Endothelial cell of umbilical vein (primary cell): ENCODE results near the gene MMP25. TPM values are rescaled to one million over a fixed set of nuclear protein-coding genes. Genes with fewer than 3 reads are reported as not detected.

Source experiments
- BruUV-seq: library from RNA; stranded (reverse); fragments of 400-500 nt; replicated peaks from 2 replicates; lab custom pipeline; 2021; lab: Mats Ljungman, UMichigan
- CTCF ChIA-PET: fragments of 300-600, 350-600 bp; sonication (Branson Sonifier 250); formaldehyde crosslinking; loops from one replicate; lab custom pipeline; 2021; ENCODE audit warnings: antibody characterized with exemption, inconsistent platforms; lab: Charles Lee
- POLR2A ChIA-PET: fragments of 300-600, 350-600 bp; sonication (Branson Sonifier 250); formaldehyde crosslinking; loops from one replicate; lab custom pipeline; 2021; ENCODE audit warnings: antibody characterized with exemption, inconsistent platforms; lab: Charles Lee
- DNase-seq: peaks from one replicate; pipeline ENCODE4 v3.0.0-alpha.2; 2011; ENCODE audit warnings: low read depth, low spot score
- FAIRE-seq: peaks from 2 replicates; lab custom pipeline; 2011; peaks lifted over from hg19 to GRCh38; lab: Jason Lieb, UNC
- H2AFZ ChIP-seq: 2 replicates; pipeline ENCODE4 v1.6.0; 2012; ENCODE audit warnings: low read depth, low read length, control low read depth, inconsistent platforms
- H3K27ac ChIP-seq: 2 replicates; pipeline ENCODE4 v1.5.1; 2011; ENCODE audit warnings: low read depth, mild to moderate bottlenecking, control low read depth, low read length, moderate library complexity; ENCODE audit not compliant: insufficient read depth
- H3K27me3 ChIP-seq, 2 experiments: 2 replicates each; pipeline versions ENCODE4 v1.6.0 to v1.6.1; 2011; ENCODE audit warnings: low read length in 2 of 2, mixed read lengths in 1 of 2; ENCODE audit not compliant: control insufficient read depth in 2 of 2, insufficient read depth in 2 of 2
- H3K36me3 ChIP-seq, 2 experiments: 2 replicates in 1 of 2; 3 replicates in 1 of 2; pipeline ENCODE4 v1.5.1; 2011; ENCODE audit warnings: low read length in 2 of 2, mild to moderate bottlenecking in 1 of 2, moderate library complexity in 1 of 2; ENCODE audit not compliant: control insufficient read depth in 2 of 2, insufficient read depth in 2 of 2; ENCODE audit errors: extremely low read depth in 1 of 2
- H3K4me1 ChIP-seq: 3 replicates; pipeline ENCODE4 v1.5.1; 2011; ENCODE audit warnings: mild to moderate bottlenecking, low read length; ENCODE audit not compliant: control insufficient read depth, insufficient read depth; ENCODE audit errors: extremely low read depth
- H3K4me2 ChIP-seq: 2 replicates; pipeline ENCODE4 v1.6.1; 2011; ENCODE audit warnings: low read length, control low read depth, mixed read lengths; ENCODE audit not compliant: insufficient read depth
- H3K4me3 ChIP-seq, 3 experiments: fragments of 200-600 bp in 1 of 3; sonication (generic), shearing (Covaris generic) in 1 of 3; replicated peaks in 1 of 3; 2 replicates each; pipeline ENCODE4 v1.5.1; 2011 to 2016; ENCODE audit warnings: control low read depth in 3 of 3, low read length in 3 of 3, mild to moderate bottlenecking in 2 of 3, inconsistent platforms in 1 of 3, low read depth in 1 of 3, moderate library complexity in 1 of 3; ENCODE audit not compliant: insufficient read depth in 1 of 3
- H3K79me2 ChIP-seq: 2 replicates; pipeline ENCODE4 v1.6.0; 2012; ENCODE audit warnings: low read length, inconsistent platforms; ENCODE audit not compliant: control insufficient read depth, insufficient read depth
- H3K9ac ChIP-seq: replicated peaks from 2 replicates; pipeline ENCODE3; 2011; ENCODE audit warnings: low read length, control low read depth; ENCODE audit not compliant: insufficient read depth; ENCODE audit errors: extremely low read depth
- H3K9me1 ChIP-seq: replicated peaks from 3 replicates; pipeline ENCODE4 v1.6.0; 2011; ENCODE audit warnings: mild to moderate bottlenecking, low read length; ENCODE audit not compliant: control insufficient read depth, insufficient read depth; ENCODE audit errors: extremely low read depth
- H3K9me3 ChIP-seq: replicated peaks from 2 replicates; pipeline ENCODE4 v1.5.1; 2012; ENCODE audit warnings: low read length, inconsistent platforms; ENCODE audit not compliant: control insufficient read depth, insufficient read depth
- H4K20me1 ChIP-seq: replicated peaks from 2 replicates; pipeline ENCODE3; 2011; ENCODE audit warnings: mild to moderate bottlenecking, low read length; ENCODE audit not compliant: control insufficient read depth, insufficient read depth; ENCODE audit errors: extremely low read depth
- EZH2 ChIP-seq: IDR thresholded peaks from 2 replicates; pipeline ENCODE4 v1.6.1; 2012; ENCODE audit warnings: borderline replicate concordance, low read depth, mild to moderate bottlenecking, moderate library complexity, low read length, inconsistent platforms; ENCODE audit not compliant: severe bottlenecking
- FOS ChIP-seq: IDR thresholded peaks from 2 replicates; pipeline ENCODE4 v1.6.1; 2011; ENCODE audit warnings: mild to moderate bottlenecking, low read length, moderate library complexity, borderline replicate concordance; ENCODE audit not compliant: insufficient read depth
- GATA2 ChIP-seq: IDR thresholded peaks from 2 replicates; pipeline ENCODE4 v1.7.0; 2011; ENCODE audit warnings: low read depth, mild to moderate bottlenecking, moderate library complexity, mixed read lengths, low read length; ENCODE audit not compliant: insufficient read length, insufficient read depth
- JUN ChIP-seq: IDR thresholded peaks from 2 replicates; pipeline ENCODE4 v1.6.1; 2011; ENCODE audit warnings: borderline replicate concordance, low read depth; ENCODE audit not compliant: insufficient read length, insufficient read depth
- MYC ChIP-seq: IDR thresholded peaks from one replicate; pipeline ENCODE4 v1.6.1; 2011; ENCODE audit warnings: mild to moderate bottlenecking, low read depth, low read length
- POLR2A ChIP-seq: IDR thresholded peaks from 2 replicates; pipeline ENCODE4 v1.6.1; 2012; ENCODE audit warnings: low read depth, mild to moderate bottlenecking, control low read depth, low read length
- POLR2AphosphoS5 ChIP-seq: IDR thresholded peaks from 2 replicates; pipeline ENCODE4 v1.6.1; 2012; ENCODE audit warnings: low read depth, mild to moderate bottlenecking, control low read depth, low read length, moderate library complexity; ENCODE audit not compliant: insufficient read depth
- dilution Hi-C: fragments of 300-500 bp; cut with MboI; formaldehyde crosslinking; loops from one replicate; pipeline ENCODE4 v1.15.0; 2019; ENCODE audit warnings: low sequenced_read_pairs; ENCODE audit not compliant: extremely low pct_ligation_motif_present
- intact Hi-C: fragments of 100-400 bp; cut with micrococcal nuclease; formaldehyde crosslinking; loops from one replicate; pipeline ENCODE4 v1.10.0; 2022
- polyA plus RNA-seq, 4 experiments: library from polyadenylated mRNA; depleted of rRNA in 3 of 4; stranded (reverse) in 3 of 4; unstranded in 1 of 4; fragments of >200 nt; gene quantifications; 2 replicates each; pipeline versions ENCODE4 v1.2.1 to v1.2.3, GENCODE V29; 2011 to 2012; ENCODE audit warnings: missing spikeins in 1 of 4
- total RNA-seq: library from RNA; stranded (reverse); gene quantifications from 2 replicates; pipeline ENCODE4 v1.2.3, GENCODE V29; 2021
- TF ChIP-seq, protein P1 (sequence below): IDR thresholded peaks from 2 replicates; pipeline ENCODE4 v1.6.1; 2011; ENCODE audit not compliant: insufficient read depth, insufficient read length
- TF ChIP-seq, protein P2 (sequence below), 2 donors: IDR thresholded peaks; 1 replicate in 1 of 2; 2 replicates in 1 of 2; pipeline ENCODE4 v1.5.1; 2011; ENCODE audit warnings: low read length in 2 of 2, mild to moderate bottlenecking in 2 of 2, moderate library complexity in 2 of 2, control low read depth in 1 of 2, inconsistent platforms in 1 of 2, low read depth in 1 of 2; ENCODE audit not compliant: insufficient read depth in 1 of 2; ENCODE audit errors: extremely low read depth in 1 of 2

The MMP25 gene
- total and polyA plus RNA-seq, 2 donors (not counting 3 experiments of a cell fraction or from before 2014, with no cell fraction given), result 0.08 to 0.35 TPM

GRCh38 chr16:3087243-3088235 lies 41.2 kb downstream of the MMP25 start:
- Histone ChIP-seq H3K79me2 (no peaks in the 10 kb centered on the region), H4K20me1 (no peaks in the 10 kb centered on the region), H3K4me3 (peak overlapping the region in 1 of 3 experiments; percentile 5), H3K9ac (peak overlapping the region; percentile 42), H3K4me1 (peaks cover 25% of the 10 kb centered on the region), H2AFZ (peak overlapping the region; percentile 5), H3K4me2 (peak overlapping the region; percentile 23), H3K27ac (peak overlapping the region; percentile 73), H3K36me3 (no peaks in the 10 kb centered on the region), H3K9me3 (no peaks in the 10 kb centered on the region), H3K9me1 (no peaks in the 10 kb centered on the region), H3K27me3 (no peaks in the 10 kb centered on the region)
- no TSS peak for BruUV-seq
- ChIA-PET CTCF (interaction anchor here (1.0 to 5.1 kb wide), 14 partner anchors 10 to 79 kb away, joined by 3 to 29 read pairs (median 5); partner anchors contain the start of genes IL32 and ZNF213), POLR2A (no interaction called here)
- intact Hi-C loops, result loop anchor here (1.0 to 2.0 kb wide), 4 partner anchors 15 to 37 kb away; partner anchors contain the start of gene IL32
- FAIRE-seq, result peak; percentile 95
- TF ChIP-seq POLR2A (peak; percentile 52), MYC (no peak), GATA2 (no peak), FOS (no peak), POLR2AphosphoS5 (peak; percentile 87), EZH2 (no peak), JUN (peak; percentile 71)
- TF ChIP-seq, protein P1, sequence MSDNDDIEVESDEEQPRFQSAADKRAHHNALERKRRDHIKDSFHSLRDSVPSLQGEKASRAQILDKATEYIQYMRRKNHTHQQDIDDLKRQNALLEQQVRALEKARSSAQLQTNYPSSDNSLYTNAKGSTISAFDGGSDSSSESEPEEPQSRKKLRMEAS, result no peak
- TF ChIP-seq, protein P2, sequence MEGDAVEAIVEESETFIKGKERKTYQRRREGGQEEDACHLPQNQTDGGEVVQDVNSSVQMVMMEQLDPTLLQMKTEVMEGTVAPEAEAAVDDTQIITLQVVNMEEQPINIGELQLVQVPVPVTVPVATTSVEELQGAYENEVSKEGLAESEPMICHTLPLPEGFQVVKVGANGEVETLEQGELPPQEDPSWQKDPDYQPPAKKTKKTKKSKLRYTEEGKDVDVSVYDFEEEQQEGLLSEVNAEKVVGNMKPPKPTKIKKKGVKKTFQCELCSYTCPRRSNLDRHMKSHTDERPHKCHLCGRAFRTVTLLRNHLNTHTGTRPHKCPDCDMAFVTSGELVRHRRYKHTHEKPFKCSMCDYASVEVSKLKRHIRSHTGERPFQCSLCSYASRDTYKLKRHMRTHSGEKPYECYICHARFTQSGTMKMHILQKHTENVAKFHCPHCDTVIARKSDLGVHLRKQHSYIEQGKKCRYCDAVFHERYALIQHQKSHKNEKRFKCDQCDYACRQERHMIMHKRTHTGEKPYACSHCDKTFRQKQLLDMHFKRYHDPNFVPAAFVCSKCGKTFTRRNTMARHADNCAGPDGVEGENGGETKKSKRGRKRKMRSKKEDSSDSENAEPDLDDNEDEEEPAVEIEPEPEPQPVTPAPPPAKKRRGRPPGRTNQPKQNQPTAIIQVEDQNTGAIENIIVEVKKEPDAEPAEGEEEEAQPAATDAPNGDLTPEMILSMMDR (IDR thresholded peaks at IDR 0.05; ENCODE audit: extremely low read depth in 1 of 2, insufficient read depth in 1 of 2, low read depth in 1 of 2, low read length in 2 of 2), result peak; percentile 3 to 23
- dilution Hi-C loops, result no loop called here
- peak; percentile 89 for DNase-seq
